ENCODE data around the gene GNAT1. TPM values are rescaled to one million over a fixed set of nuclear protein-coding genes. Genes with fewer than 3 reads are reported as not detected.

The GNAT1 gene
- polyA plus RNA-seq, 1 donor = not detected

- no CpG with 5 or more reads among the region's 11 CpGs for WGBS (ENCODE audit: insufficient coverage, low lambda C conversion rate)
- H3K9me3 ChIP-seq (ENCODE audit: control insufficient read depth, low read depth, low read length) = no peaks in the 10 kb centered on the region
- no peaks in the 10 kb centered on the region for H3K36me3 ChIP-seq (ENCODE audit: control insufficient read depth, insufficient read depth, low read length)
- peaks cover 32% of the 10 kb centered on the region for H3K4me1 ChIP-seq (ENCODE audit: control insufficient read depth, insufficient read depth, low read length)
- DNase-seq = no peak
- peaks cover 12% of the 10 kb centered on the region for H3K27me3 ChIP-seq (ENCODE audit: control insufficient read depth, insufficient read depth, low read length)
- no peak overlapping the region for H3K4me3 ChIP-seq (ENCODE audit: low read length)
- no peak overlapping the region for H3K27ac ChIP-seq (ENCODE audit: low read length)
These were observed 22.1 kb upstream of the GNAT1 start for GRCh38 chr3:50169232-50169832.

- peaks cover 10% of the 10 kb centered on the region for H3K27me3 ChIP-seq (ENCODE audit: control insufficient read depth, insufficient read depth, low read length)
- WGBS (ENCODE audit: insufficient coverage, low lambda C conversion rate) = no CpG with 5 or more reads among the region's 1 CpG
- H3K9me3 ChIP-seq (ENCODE audit: control insufficient read depth, low read depth, low read length) = no peaks in the 10 kb centered on the region
- H3K4me1 ChIP-seq (ENCODE audit: control insufficient read depth, insufficient read depth, low read length) = peaks cover 26% of the 10 kb centered on the region
- no peaks in the 10 kb centered on the region for H3K36me3 ChIP-seq (ENCODE audit: control insufficient read depth, insufficient read depth, low read length)
- H3K27ac ChIP-seq (ENCODE audit: low read length) = no peak overlapping the region
- no peak overlapping the region for H3K4me3 ChIP-seq (ENCODE audit: low read length)
- DNase-seq = no peak
These were observed 21.6 kb upstream of the GNAT1 start for GRCh38 chr3:50169858-50170257.

DNA sequence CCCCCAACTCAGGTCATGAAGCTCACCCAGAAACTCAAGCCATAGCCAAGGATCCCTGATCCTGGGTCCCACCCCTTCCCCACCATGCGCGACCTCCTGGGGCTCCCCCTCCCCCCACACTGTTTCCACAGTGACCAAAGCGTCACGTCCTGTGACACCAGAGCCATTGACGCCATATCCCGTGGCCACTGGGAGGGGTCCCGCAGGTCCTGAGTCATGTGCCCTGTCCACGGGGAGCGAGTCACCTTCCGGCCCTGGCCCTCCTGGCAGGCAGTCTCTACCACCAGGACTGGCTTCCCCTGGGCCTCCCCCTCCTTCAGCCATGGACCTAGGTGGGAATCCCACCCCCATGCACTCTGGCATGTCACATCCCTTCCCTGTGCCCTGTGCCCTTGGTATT, 20.7 kb upstream of the GNAT1 start:
- no peak overlapping the region for H3K27ac ChIP-seq (ENCODE audit: low read length)
- peaks cover 9% of the 10 kb centered on the region for H3K27me3 ChIP-seq (ENCODE audit: control insufficient read depth, insufficient read depth, low read length)
- peaks cover 4% of the 10 kb centered on the region for H3K36me3 ChIP-seq (ENCODE audit: control insufficient read depth, insufficient read depth, low read length)
- H3K4me1 ChIP-seq (ENCODE audit: control insufficient read depth, insufficient read depth, low read length) = peaks cover 20% of the 10 kb centered on the region
- H3K4me3 ChIP-seq (ENCODE audit: low read length) = no peak overlapping the region
- H3K9me3 ChIP-seq (ENCODE audit: control insufficient read depth, low read depth, low read length) = no peaks in the 10 kb centered on the region
- DNase-seq = no peak
- no CpG with 5 or more reads among the region's 10 CpGs for WGBS (ENCODE audit: insufficient coverage, low lambda C conversion rate)

- no CpG with 5 or more reads among the region's 21 CpGs for WGBS (ENCODE audit: insufficient coverage, low lambda C conversion rate)
- peaks cover 10% of the 10 kb centered on the region for H3K4me1 ChIP-seq (ENCODE audit: control insufficient read depth, insufficient read depth, low read length)
- no peaks in the 10 kb centered on the region for H3K9me3 ChIP-seq (ENCODE audit: control insufficient read depth, low read depth, low read length)
- H3K27me3 ChIP-seq (ENCODE audit: control insufficient read depth, insufficient read depth, low read length) = peaks cover 12% of the 10 kb centered on the region
- peaks cover 4% of the 10 kb centered on the region for H3K36me3 ChIP-seq (ENCODE audit: control insufficient read depth, insufficient read depth, low read length)
- H3K27ac ChIP-seq (ENCODE audit: low read length) = no peak overlapping the region
- no peak for DNase-seq
- H3K4me3 ChIP-seq (ENCODE audit: low read length) = no peak overlapping the region
These were observed 19.7 kb upstream of the GNAT1 start for GRCh38 chr3:50171540-50172301.

DNA sequence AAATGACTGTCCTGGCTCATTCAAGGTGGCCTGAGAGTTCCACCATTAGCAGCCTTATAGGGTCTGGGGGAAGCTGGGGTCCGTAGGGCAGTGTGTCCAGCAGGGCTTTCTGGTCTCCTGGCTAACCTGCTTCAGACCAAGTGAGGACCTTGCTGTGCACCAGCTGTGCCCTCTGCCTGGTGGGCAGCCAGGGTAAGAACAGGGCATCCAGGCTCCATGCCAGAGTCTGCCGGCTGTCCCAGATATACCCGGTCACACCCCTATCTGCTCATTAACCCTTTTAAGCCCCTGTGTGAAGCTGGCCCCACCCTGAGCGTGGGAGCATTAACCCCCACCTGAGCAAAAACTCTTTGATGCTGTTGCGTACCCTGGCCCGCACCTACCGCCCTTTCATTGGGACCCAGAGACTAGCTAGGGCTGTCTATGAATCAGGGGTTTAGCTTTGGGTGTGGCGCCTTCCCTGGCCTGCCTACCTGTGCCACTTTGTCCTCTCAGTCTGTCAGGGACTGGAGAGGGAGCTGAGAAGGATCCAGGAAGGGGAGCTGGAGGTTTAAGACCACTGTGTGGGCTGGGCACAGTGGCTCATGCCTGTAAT, 18.7 kb upstream of the GNAT1 start:
- Histone ChIP-seq H3K4me3 (ENCODE audit: low read length) (no peak overlapping the region), H3K27me3 (ENCODE audit: control insufficient read depth, insufficient read depth, low read length) (peaks cover 16% of the 10 kb centered on the region), H3K4me1 (ENCODE audit: control insufficient read depth, insufficient read depth, low read length) (peaks cover 5% of the 10 kb centered on the region), H3K9me3 (ENCODE audit: control insufficient read depth, low read depth, low read length) (no peaks in the 10 kb centered on the region), H3K27ac (ENCODE audit: low read length) (no peak overlapping the region), H3K36me3 (ENCODE audit: control insufficient read depth, insufficient read depth, low read length) (peaks cover 7% of the 10 kb centered on the region)
- no CpG with 5 or more reads among the region's 8 CpGs for WGBS (ENCODE audit: insufficient coverage, low lambda C conversion rate)
- no peak for DNase-seq

- Histone ChIP-seq H3K4me3 (ENCODE audit: low read length) (no peak overlapping the region), H3K4me1 (ENCODE audit: control insufficient read depth, insufficient read depth, low read length) (peaks cover 5% of the 10 kb centered on the region), H3K36me3 (ENCODE audit: control insufficient read depth, insufficient read depth, low read length) (peaks cover 7% of the 10 kb centered on the region), H3K27ac (ENCODE audit: low read length) (no peak overlapping the region), H3K27me3 (ENCODE audit: control insufficient read depth, insufficient read depth, low read length) (peaks cover 16% of the 10 kb centered on the region), H3K9me3 (ENCODE audit: control insufficient read depth, low read depth, low read length) (no peaks in the 10 kb centered on the region)
- DNase-seq = no peak
- no CpG with 5 or more reads among the region's 29 CpGs for WGBS (ENCODE audit: insufficient coverage, low lambda C conversion rate)
These were observed 17.5 kb upstream of the GNAT1 start for GRCh38 chr3:50173685-50174516.

DNA sequence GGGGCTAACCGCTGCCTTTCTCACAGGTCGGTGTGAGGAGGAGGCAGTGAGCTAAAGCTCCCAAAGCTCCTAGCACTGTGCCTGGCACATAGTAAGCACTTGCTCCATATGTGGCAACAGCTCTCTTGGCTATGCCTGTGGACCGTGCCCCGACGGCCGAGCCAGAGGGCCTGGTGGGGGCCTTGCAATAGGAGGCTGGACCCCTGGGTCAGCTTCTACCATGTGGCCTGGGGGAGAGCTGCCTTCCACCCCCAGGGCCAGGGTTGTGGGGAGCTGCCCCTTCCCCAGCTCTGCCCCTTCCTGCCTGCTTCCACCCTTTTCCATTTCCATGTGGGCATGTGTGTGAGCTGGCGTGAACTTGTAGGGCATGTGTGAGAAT, 16.9 kb upstream of the GNAT1 start:
- H3K9me3 ChIP-seq (ENCODE audit: control insufficient read depth, low read depth, low read length) = no peaks in the 10 kb centered on the region
- H3K4me3 ChIP-seq (ENCODE audit: low read length) = no peak overlapping the region
- DNase-seq = no peak
- WGBS (ENCODE audit: insufficient coverage, low lambda C conversion rate) = no CpG with 5 or more reads among the region's 7 CpGs
- H3K27me3 ChIP-seq (ENCODE audit: control insufficient read depth, insufficient read depth, low read length) = peaks cover 16% of the 10 kb centered on the region
- peaks cover 7% of the 10 kb centered on the region for H3K36me3 ChIP-seq (ENCODE audit: control insufficient read depth, insufficient read depth, low read length)
- H3K4me1 ChIP-seq (ENCODE audit: control insufficient read depth, insufficient read depth, low read length) = peaks cover 9% of the 10 kb centered on the region
- H3K27ac ChIP-seq (ENCODE audit: low read length) = no peak overlapping the region

DNA sequence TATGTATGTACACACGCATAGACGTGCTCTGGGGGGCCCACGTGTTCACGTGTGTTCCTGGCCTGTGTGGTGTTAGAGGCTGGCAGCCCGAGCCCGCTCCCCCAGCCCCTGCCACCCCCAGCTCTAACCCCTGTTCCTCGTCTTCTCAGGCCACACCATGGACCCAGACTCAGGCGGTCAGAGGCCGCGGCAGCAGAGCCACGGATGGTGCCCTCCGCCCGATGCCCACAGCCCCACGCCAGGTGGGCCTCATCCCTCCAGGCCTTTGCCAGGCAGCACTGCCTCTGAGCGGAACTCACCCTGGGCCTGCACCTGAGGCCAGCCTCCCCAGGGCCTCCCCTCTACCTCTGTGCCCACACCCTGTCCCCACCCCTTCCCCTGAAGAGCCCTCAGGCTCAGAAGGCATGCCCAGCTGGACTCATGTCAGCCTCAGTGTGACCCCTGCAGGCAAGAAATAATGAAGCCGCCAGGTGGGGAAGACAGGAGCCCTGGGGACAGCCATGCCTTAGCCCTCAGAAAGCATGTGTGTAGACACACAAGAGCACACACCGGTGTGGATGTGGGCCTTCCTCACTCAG, 16.4 kb upstream of the GNAT1 start:
- no peak overlapping the region for H3K27ac ChIP-seq (ENCODE audit: low read length)
- H3K27me3 ChIP-seq (ENCODE audit: control insufficient read depth, insufficient read depth, low read length) = peaks cover 16% of the 10 kb centered on the region
- no peak overlapping the region for H3K4me3 ChIP-seq (ENCODE audit: low read length)
- WGBS (ENCODE audit: insufficient coverage, low lambda C conversion rate) = no CpG with 5 or more reads among the region's 17 CpGs
- H3K9me3 ChIP-seq (ENCODE audit: control insufficient read depth, low read depth, low read length) = no peaks in the 10 kb centered on the region
- H3K36me3 ChIP-seq (ENCODE audit: control insufficient read depth, insufficient read depth, low read length) = peaks cover 7% of the 10 kb centered on the region
- H3K4me1 ChIP-seq (ENCODE audit: control insufficient read depth, insufficient read depth, low read length) = peaks cover 10% of the 10 kb centered on the region
- no peak for DNase-seq

DNA sequence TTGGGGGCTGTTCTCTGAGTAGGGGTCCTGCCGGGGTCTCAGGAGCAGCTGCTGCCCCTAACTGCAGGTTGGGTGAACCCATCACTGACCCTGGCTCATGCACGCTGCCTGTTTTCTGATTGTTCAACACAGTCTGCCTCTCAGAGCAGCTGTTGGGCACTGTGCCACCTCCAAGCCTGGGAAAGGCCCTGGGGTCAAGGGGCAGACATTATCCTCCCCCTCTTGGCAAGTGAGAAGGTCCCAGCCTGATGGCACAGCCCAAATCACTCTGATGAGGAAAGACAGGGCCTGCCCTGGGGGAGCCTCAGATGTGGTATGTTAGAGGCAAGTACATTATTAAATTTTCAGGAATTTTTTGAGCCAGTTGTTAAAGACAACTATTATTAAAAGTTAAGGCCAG, 14.1 kb upstream of the GNAT1 start:
- no peak for DNase-seq
- no peak overlapping the region for H3K4me3 ChIP-seq (ENCODE audit: low read length)
- peaks cover 13% of the 10 kb centered on the region for H3K27me3 ChIP-seq (ENCODE audit: control insufficient read depth, insufficient read depth, low read length)
- peaks cover 5% of the 10 kb centered on the region for H3K4me1 ChIP-seq (ENCODE audit: control insufficient read depth, insufficient read depth, low read length)
- H3K9me3 ChIP-seq (ENCODE audit: control insufficient read depth, low read depth, low read length) = no peaks in the 10 kb centered on the region
- no CpG with 5 or more reads among the region's 2 CpGs for WGBS (ENCODE audit: insufficient coverage, low lambda C conversion rate)
- H3K27ac ChIP-seq (ENCODE audit: low read length) = no peak overlapping the region
- H3K36me3 ChIP-seq (ENCODE audit: control insufficient read depth, insufficient read depth, low read length) = peaks cover 7% of the 10 kb centered on the region

DNA sequence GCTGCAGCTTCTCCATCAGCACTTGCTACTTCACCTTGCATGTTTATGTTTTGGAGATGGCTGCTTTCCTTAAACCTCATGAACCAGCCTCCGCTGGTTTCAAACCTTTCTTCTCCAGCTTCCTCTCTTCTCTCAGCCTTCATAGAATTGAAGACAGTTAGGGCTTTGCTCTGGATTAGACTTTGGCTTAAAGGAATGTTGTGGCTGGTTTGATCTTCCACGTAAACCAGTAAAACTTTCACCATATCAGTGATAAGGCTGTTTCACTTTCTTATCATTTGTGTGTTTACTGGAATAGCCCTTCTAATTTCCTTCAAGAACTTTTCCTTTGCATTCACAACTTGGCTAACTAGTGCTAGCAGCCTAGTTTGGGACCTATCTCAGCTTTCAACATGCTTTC, 11.7 kb upstream of the GNAT1 start:
- Histone ChIP-seq H3K9me3 (ENCODE audit: control insufficient read depth, low read depth, low read length) (no peaks in the 10 kb centered on the region), H3K27ac (ENCODE audit: low read length) (no peak overlapping the region), H3K36me3 (ENCODE audit: control insufficient read depth, insufficient read depth, low read length) (peaks cover 9% of the 10 kb centered on the region), H3K4me3 (ENCODE audit: low read length) (no peak overlapping the region), H3K27me3 (ENCODE audit: control insufficient read depth, insufficient read depth, low read length) (peaks cover 32% of the 10 kb centered on the region), H3K4me1 (ENCODE audit: control insufficient read depth, insufficient read depth, low read length) (peaks cover 5% of the 10 kb centered on the region)
- DNase-seq = no peak
- 33% methylated on average over 1 of the region's 2 CpGs for WGBS (ENCODE audit: insufficient coverage, low lambda C conversion rate)

Data from large intestine (tissue), 3 donors.